Thyroid gland (tissue), 4 donors: Measurements from ENCODE around the gene NOP9.
A peak's percentile ranks its signal among the peaks of the same experiment; 100 is the strongest.

Source experiments
- POLR2A ChIP-seq, 2 donors: fragments of 450-650 bp; IDR thresholded peaks; one replicate each; pipeline ENCODE4 v1.6.1; 2017; ENCODE audit warnings: antibody characterized with exemption in 2 of 2, mild to moderate bottlenecking in 2 of 2, moderate library complexity in 1 of 2
- TF ChIP-seq, protein P1 (sequence below), 6 experiments: fragments of 200-600 bp in 3 of 6; fragments of 450-650 bp in 3 of 6; sonication (generic) in 3 of 6; IDR thresholded peaks; one replicate each; pipeline ENCODE4 v1.5.1; 2016 to 2019; ENCODE audit warnings: antibody characterized with exemption in 6 of 6, mild to moderate bottlenecking in 2 of 6, inconsistent platforms in 1 of 6, moderate library complexity in 1 of 6

GRCh38 chr14:24307575-24308341 lies 8.1 kb downstream of the NOP9 start, which contains the start of gene CIDEB:
- TF ChIP-seq, protein P1, sequence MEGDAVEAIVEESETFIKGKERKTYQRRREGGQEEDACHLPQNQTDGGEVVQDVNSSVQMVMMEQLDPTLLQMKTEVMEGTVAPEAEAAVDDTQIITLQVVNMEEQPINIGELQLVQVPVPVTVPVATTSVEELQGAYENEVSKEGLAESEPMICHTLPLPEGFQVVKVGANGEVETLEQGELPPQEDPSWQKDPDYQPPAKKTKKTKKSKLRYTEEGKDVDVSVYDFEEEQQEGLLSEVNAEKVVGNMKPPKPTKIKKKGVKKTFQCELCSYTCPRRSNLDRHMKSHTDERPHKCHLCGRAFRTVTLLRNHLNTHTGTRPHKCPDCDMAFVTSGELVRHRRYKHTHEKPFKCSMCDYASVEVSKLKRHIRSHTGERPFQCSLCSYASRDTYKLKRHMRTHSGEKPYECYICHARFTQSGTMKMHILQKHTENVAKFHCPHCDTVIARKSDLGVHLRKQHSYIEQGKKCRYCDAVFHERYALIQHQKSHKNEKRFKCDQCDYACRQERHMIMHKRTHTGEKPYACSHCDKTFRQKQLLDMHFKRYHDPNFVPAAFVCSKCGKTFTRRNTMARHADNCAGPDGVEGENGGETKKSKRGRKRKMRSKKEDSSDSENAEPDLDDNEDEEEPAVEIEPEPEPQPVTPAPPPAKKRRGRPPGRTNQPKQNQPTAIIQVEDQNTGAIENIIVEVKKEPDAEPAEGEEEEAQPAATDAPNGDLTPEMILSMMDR (IDR thresholded peaks at IDR 0.05) = peak; percentile 66 to 93 (median 80)
- TF ChIP-seq POLR2A (IDR thresholded peaks at IDR 0.05) = no peak
